HepG2 (cell line): ENCODE data around the gene TGFB2.

Source experiments
- ARID3A ChIP-seq: IDR thresholded peaks from 2 replicates; pipeline ENCODE4 v1.6.1; 2012; ENCODE audit warnings: low read depth, low read length, improper control_type of control experiment
- ATF7 ChIP-seq, 2 experiments: fragments of 450-650 bp in 1 of 2; sonication (generic) in 1 of 2; formaldehyde crosslinking in 1 of 2; IDR thresholded peaks; 2 replicates each; pipeline versions ENCODE4 v1.4.0 to v1.6.1; 2016 to 2020; ENCODE audit warnings: antibody characterized with exemption in 1 of 2, mild to moderate bottlenecking in 1 of 2, missing genetic modification reagents in 1 of 2
- NR1H2 ChIP-seq: sonication (generic); formaldehyde crosslinking; IDR thresholded peaks from 2 replicates; pipeline ENCODE4 v1.8.1; 2022; ENCODE audit warnings: low read depth, missing genetic modification reagents, borderline replicate concordance
- ZNF282 ChIP-seq: fragments of 450-650 bp; IDR thresholded peaks from 2 replicates; pipeline ENCODE4 v1.6.1; 2018; ENCODE audit not compliant: partially characterized antibody

GRCh38 chr1:218413179-218413578, 68.0 kb downstream of the TGFB2 start:
- TF ChIP-seq NR1H2 (CRISPR knock-in tag) (no peak), ZNF282 (no peak), ARID3A (no peak), ATF7 (IDR thresholded peaks at IDR 0.05) (no peak), ATF7 (CRISPR knock-in tag; IDR thresholded peaks at IDR 0.05) (no peak)
